WTC11 (cell line): ENCODE results near the gene NIFK. TPM values are rescaled to one million over a fixed set of nuclear protein-coding genes. Genes with fewer than 3 reads are reported as not detected.
A peak's percentile ranks its signal among the peaks of the same experiment; 100 is the strongest.
"Not testable (repeated sequence)": the region's sequence is repeated elsewhere in the genome, so short reads cannot be mapped to it uniquely, and the experiment has no call there.

Experiments
- ATAC-seq: fragments of 200-7000 bp; cut with Tn5 transposase; 2 replicates; pipeline ENCODE4 v1.10.0; 2021; ENCODE audit warnings: mild to moderate bottlenecking, moderate library complexity
- CTCF ChIA-PET: fragments of 300-600 bp; sonication (Branson Sonifier 250); formaldehyde crosslinking; loops from one replicate; lab custom pipeline; 2021; ENCODE audit warnings: antibody characterized with exemption; lab: Charles Lee
- POLR2A ChIA-PET: fragments of 350-600 bp; sonication (Branson Sonifier 250); formaldehyde crosslinking; loops from one replicate; lab custom pipeline; 2021; ENCODE audit warnings: antibody characterized with exemption; lab: Charles Lee
- DNase-seq: peaks from one replicate; pipeline ENCODE4 v3.0.0; 2021; ENCODE audit warnings: low spot score
- H3K27ac Mint-ChIP-seq: 2 replicates; pipeline ENCODE4 v1.8.0; 2021; ENCODE audit warnings: mixed read lengths
- H3K27me3 Mint-ChIP-seq: 2 replicates; pipeline ENCODE4 v1.8.0; 2021; ENCODE audit warnings: low read depth, mild to moderate bottlenecking, moderate library complexity, mixed read lengths
- H3K36me3 Mint-ChIP-seq: 2 replicates; pipeline ENCODE4 v1.8.0; 2021; ENCODE audit warnings: mixed read lengths
- H3K4me1 Mint-ChIP-seq: 2 replicates; pipeline ENCODE4 v1.8.0; 2022; ENCODE audit warnings: mixed read lengths
- H3K4me3 Mint-ChIP-seq: 2 replicates; pipeline ENCODE4 v1.8.0; 2021; ENCODE audit warnings: mild to moderate bottlenecking, moderate library complexity, mixed read lengths
- H3K9me3 Mint-ChIP-seq: 2 replicates; pipeline ENCODE4 v1.8.0; 2021; ENCODE audit warnings: mixed read lengths
- E2F4 ChIP-seq: sonication (generic); formaldehyde crosslinking; IDR thresholded peaks from 2 replicates; pipeline ENCODE4 v1.8.1; 2022; ENCODE audit warnings: low read depth, mild to moderate bottlenecking, moderate library complexity, missing genetic modification reagents, borderline replicate concordance
- ESRRA ChIP-seq: sonication (generic); formaldehyde crosslinking; IDR thresholded peaks from 2 replicates; pipeline ENCODE4 v1.8.1; 2022; ENCODE audit warnings: mild to moderate bottlenecking, missing genetic modification reagents, borderline replicate concordance
- FOXJ3 ChIP-seq: sonication (generic); formaldehyde crosslinking; IDR thresholded peaks from 2 replicates; pipeline ENCODE4 v1.9.0; 2021; ENCODE audit warnings: missing genetic modification reagents, mild to moderate bottlenecking, borderline replicate concordance
- GTF2I ChIP-seq: fragments of 250-450 bp; sonication (Bioruptor Pico); conservative IDR thresholded peaks from 2 replicates; pipeline ENCODE4 v1.4.0; 2021; ENCODE audit warnings: mild to moderate bottlenecking
- IRF2 ChIP-seq: sonication (generic); formaldehyde crosslinking; IDR thresholded peaks from 2 replicates; pipeline ENCODE4 v1.8.0; 2022; ENCODE audit warnings: low read depth, missing genetic modification reagents, borderline replicate concordance
- NFATC4 ChIP-seq: fragments of 250-450 bp; sonication (Bioruptor Pico); IDR thresholded peaks from 2 replicates; pipeline ENCODE4 v1.9.0; 2021; ENCODE audit warnings: mild to moderate bottlenecking
- NFE2L1 ChIP-seq: sonication (generic); formaldehyde crosslinking; IDR thresholded peaks from 2 replicates; pipeline ENCODE4 v1.8.1; 2023; ENCODE audit warnings: missing genetic modification reagents
- NFYB ChIP-seq: sonication (generic); formaldehyde crosslinking; conservative IDR thresholded peaks from 2 replicates; pipeline ENCODE4 v1.8.0; 2022; ENCODE audit warnings: low read depth, missing genetic modification reagents
- NR3C1 ChIP-seq: sonication (generic); formaldehyde crosslinking; conservative IDR thresholded peaks from 2 replicates; pipeline ENCODE4 v1.8.1; 2023; ENCODE audit warnings: low read depth, mild to moderate bottlenecking, missing genetic modification reagents
- PRDM15 ChIP-seq: sonication (generic); formaldehyde crosslinking; IDR thresholded peaks from 2 replicates; pipeline ENCODE4 v1.8.0; 2022; ENCODE audit warnings: missing genetic modification reagents
- PRRX2 ChIP-seq: fragments of 250-450 bp; sonication (Bioruptor Pico); IDR thresholded peaks from 2 replicates; pipeline ENCODE4 v1.8.0; 2021; ENCODE audit warnings: mild to moderate bottlenecking
- RELA ChIP-seq: sonication (generic); formaldehyde crosslinking; IDR thresholded peaks from 2 replicates; pipeline ENCODE4 v1.8.1; 2022; ENCODE audit warnings: missing genetic modification reagents, mild to moderate bottlenecking, borderline replicate concordance
- SMAD4 ChIP-seq: sonication (generic); formaldehyde crosslinking; IDR thresholded peaks from 2 replicates; pipeline ENCODE4 v1.8.0; 2022; ENCODE audit warnings: mild to moderate bottlenecking, missing genetic modification reagents
- ZNF121 ChIP-seq: sonication (generic); formaldehyde crosslinking; IDR thresholded peaks from 2 replicates; pipeline ENCODE4 v1.8.0; 2023; ENCODE audit warnings: missing genetic modification reagents
- ZNF219 ChIP-seq: sonication (generic); formaldehyde crosslinking; IDR thresholded peaks from 2 replicates; pipeline ENCODE4 v1.8.0; 2023; ENCODE audit warnings: missing genetic modification reagents, mild to moderate bottlenecking, borderline replicate concordance
- ZNF232 ChIP-seq: sonication (generic); formaldehyde crosslinking; IDR thresholded peaks from 2 replicates; pipeline ENCODE4 v1.8.0; 2022; ENCODE audit warnings: mild to moderate bottlenecking, missing genetic modification reagents
- ZNF281 ChIP-seq: sonication (generic); formaldehyde crosslinking; IDR thresholded peaks from 2 replicates; pipeline ENCODE4 v1.8.0; 2023; ENCODE audit warnings: mild to moderate bottlenecking, missing genetic modification reagents
- ZNF317 ChIP-seq: sonication (generic); formaldehyde crosslinking; IDR thresholded peaks from 2 replicates; pipeline ENCODE4 v1.8.1; 2023; ENCODE audit warnings: low read depth, mild to moderate bottlenecking, moderate library complexity, missing genetic modification reagents, borderline replicate concordance
- ZNF671 ChIP-seq: fragments of 250-450 bp; sonication (Bioruptor Pico); IDR thresholded peaks from 2 replicates; pipeline ENCODE4 v1.8.0; 2021; ENCODE audit warnings: mild to moderate bottlenecking
- total RNA-seq: library from RNA; stranded (reverse); gene quantifications from 3 replicates; pipeline ENCODE4 v1.2.3, GENCODE V29; 2021

NIFK gene
- total RNA-seq, 1 experiment from 2014 or later = 91.3 TPM

GRCh38 chr2:121722479-121722878 lies 14.2 kb downstream of the NIFK start:
- no peaks in the 10 kb centered on the region for H3K4me1 Mint-ChIP-seq
- no peak overlapping the region for H3K27ac Mint-ChIP-seq
- no peaks in the 10 kb centered on the region for H3K9me3 Mint-ChIP-seq
- DNase-seq = no peak
- TF ChIP-seq PRRX2 (CRISPR knock-in tag) = no peak
- no peak for TF ChIP-seq NFYB (CRISPR knock-in tag)
- TF ChIP-seq ESRRA (CRISPR knock-in tag) = no peak
- no peak for TF ChIP-seq RELA
- no peak for TF ChIP-seq E2F4
- no peak for TF ChIP-seq ZNF671 (CRISPR knock-in tag)
- TF ChIP-seq NFATC4 (CRISPR knock-in tag) = no peak
- TF ChIP-seq ZNF317 (CRISPR knock-in tag) = no peak
- TF ChIP-seq ZNF232 (CRISPR knock-in tag) = no peak
- no peak for TF ChIP-seq PRDM15 (CRISPR knock-in tag)
- H3K36me3 Mint-ChIP-seq = peaks cover 8% of the 10 kb centered on the region
- no peaks in the 10 kb centered on the region for H3K27me3 Mint-ChIP-seq
- POLR2A ChIA-PET = no interaction called here
- no peak for ATAC-seq
- no peak overlapping the region for H3K4me3 Mint-ChIP-seq
- CTCF ChIA-PET = no interaction called here

GRCh38 chr2:121721926-121722325 lies 14.7 kb downstream of the NIFK start:
- Mint-ChIP-seq H3K27ac (no peak overlapping the region), H3K36me3 (peaks cover 3% of the 10 kb centered on the region), H3K9me3 (no peaks in the 10 kb centered on the region), H3K4me1 (no peaks in the 10 kb centered on the region), H3K4me3 (no peak overlapping the region)
- ATAC-seq (no peak), DNase-seq (no peak)
- POLR2A ChIA-PET = no interaction called here
- no peak for TF ChIP-seq NR3C1 (CRISPR knock-in tag)
- TF ChIP-seq, all 79 proteins: peak for 0
- H3K27me3 Mint-ChIP-seq = no peaks in the 10 kb centered on the region
- CTCF ChIA-PET = no interaction called here

- no peak overlapping the region for H3K4me3 Mint-ChIP-seq
- no peaks in the 10 kb centered on the region for H3K36me3 Mint-ChIP-seq
- H3K4me1 Mint-ChIP-seq = no peaks in the 10 kb centered on the region
- POLR2A ChIA-PET = interaction anchor here (1.5 kb wide), 1 partner anchor 187 kb away, joined by 4 read pairs; the partner anchor contains the start of gene RNU4ATAC
- H3K27ac Mint-ChIP-seq = no peak overlapping the region
- no peak for DNase-seq
- ATAC-seq = no peak
- TF ChIP-seq ZNF121 (CRISPR knock-in tag) (peak; percentile 34; the same call in 1 of the 2 replicates), GTF2I (CRISPR knock-in tag) (0 out of 2 replicates have a peak, but pooled peaks have one; percentile 14), FOXJ3 (CRISPR knock-in tag) (no peak)
- CTCF ChIA-PET = interaction anchor here (1.2 to 1.7 kb wide), 4 partner anchors 121 to 622 kb away, joined by 3 to 4 read pairs (median 4); partner anchors contain the start of gene RNU4ATAC
- no peaks in the 10 kb centered on the region for H3K9me3 Mint-ChIP-seq
- H3K27me3 Mint-ChIP-seq = no peaks in the 10 kb centered on the region
Measured at GRCh38 chr2:121717529-121717928, 19.1 kb downstream of the NIFK start.

GRCh38 chr2:121716126-121716525 lies 20.5 kb downstream of the NIFK start:
- no peaks in the 10 kb centered on the region for H3K27me3 Mint-ChIP-seq
- no peaks in the 10 kb centered on the region for H3K4me1 Mint-ChIP-seq
- ATAC-seq (no peak), DNase-seq (no peak)
- H3K9me3 Mint-ChIP-seq = no peaks in the 10 kb centered on the region
- H3K36me3 Mint-ChIP-seq = no peaks in the 10 kb centered on the region
- TF ChIP-seq SMAD4 (CRISPR knock-in tag) (no peak), ZNF219 (CRISPR knock-in tag) (no peak), ZNF281 (CRISPR knock-in tag) (no peak), IRF2 (CRISPR knock-in tag) (no peak), NFE2L1 (CRISPR knock-in tag) (no peak)
- no peak overlapping the region for H3K27ac Mint-ChIP-seq
- CTCF ChIA-PET = interaction anchor here (1.2 kb wide), 1 partner anchor 185 kb away, joined by 4 read pairs; the partner anchor contains the start of gene RNU4ATAC
- H3K4me3 Mint-ChIP-seq = no peak overlapping the region
- POLR2A ChIA-PET = no interaction called here

- H3K4me3 Mint-ChIP-seq, H3K27ac Mint-ChIP-seq, H3K27me3 Mint-ChIP-seq, H3K36me3 Mint-ChIP-seq, ATAC-seq, H3K9me3 Mint-ChIP-seq, POLR2A ChIA-PET, DNase-seq: not testable (repeated sequence)
- CTCF ChIA-PET = interaction anchor here (0.9 kb wide), 1 partner anchor 231 kb away, joined by 3 read pairs; no protein-coding TSS in a partner anchor
- peaks cover 26% of the 10 kb centered on the region for H3K4me1 Mint-ChIP-seq
Measured at GRCh38 chr2:121711481-121711880, 25.2 kb downstream of the NIFK start.
